ENCODE measurements around the gene TRIM8.

TRIM8 gene

GRCh38 chr10:102616066-102616770 lies 28.1 kb upstream of the TRIM8 start:
- no peak for DNase-seq

DNA sequence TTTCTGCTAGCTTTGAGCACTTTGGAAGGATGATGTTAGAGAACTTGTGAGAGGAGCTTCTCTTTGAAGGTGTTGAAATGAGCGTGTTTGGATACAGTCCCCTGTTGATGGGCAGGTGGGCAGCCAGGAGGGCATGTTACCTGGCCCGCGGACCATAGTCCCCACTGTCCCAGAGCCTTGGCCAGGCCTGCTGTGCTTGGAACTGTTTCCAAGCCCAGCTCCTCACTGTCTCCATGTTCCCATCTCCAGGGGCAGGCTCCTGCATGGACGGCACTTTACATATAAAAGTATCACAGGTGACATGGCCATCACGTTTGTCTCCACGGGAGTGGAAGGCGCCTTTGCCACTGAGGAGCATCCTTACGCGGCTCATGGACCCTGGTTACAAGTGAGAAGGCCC lies 27.2 kb upstream of the TRIM8 start:
- no peak for DNase-seq

- DNase-seq, result no peak
Measured at GRCh38 chr10:102617816-102618215, 26.5 kb upstream of the TRIM8 start.

DNA sequence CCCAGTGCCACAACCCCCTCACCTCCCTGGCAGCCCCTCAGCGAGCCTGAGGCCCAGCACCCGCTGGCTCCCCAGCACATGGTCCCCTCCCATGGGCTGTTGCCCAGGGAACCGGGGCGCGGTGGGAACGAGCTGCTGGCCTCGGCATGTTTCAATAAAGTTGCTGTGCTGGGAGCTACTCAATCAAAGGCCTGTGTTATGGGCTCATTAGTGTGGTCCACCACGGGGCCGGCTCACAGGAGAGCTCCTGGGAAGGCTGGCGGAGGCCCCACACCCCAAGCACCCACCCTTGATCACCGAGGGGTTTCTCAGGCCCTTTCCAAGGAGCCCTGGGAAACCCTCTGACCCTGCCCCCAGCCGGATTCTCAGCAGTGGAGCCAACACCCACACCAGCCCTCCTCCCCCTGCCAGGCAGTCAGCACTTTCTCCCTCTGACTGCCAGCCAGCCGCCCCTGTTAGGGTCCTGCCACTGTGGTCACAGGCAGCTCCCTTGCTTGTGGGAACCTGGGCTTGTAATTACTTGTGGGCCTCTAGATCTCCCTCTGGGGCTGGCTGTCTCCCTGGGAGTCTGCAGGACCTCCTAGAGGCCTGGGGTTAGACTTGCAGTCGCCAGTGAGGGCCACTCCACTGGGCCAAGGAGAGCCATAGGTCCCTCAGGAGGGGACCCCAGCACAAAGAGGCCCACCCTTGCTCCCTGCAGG lies 24.8 kb upstream of the TRIM8 start:
- no peak for DNase-seq

- no peak for DNase-seq
Measured at GRCh38 chr10:102620138-102620590, 24.1 kb upstream of the TRIM8 start.

DNA sequence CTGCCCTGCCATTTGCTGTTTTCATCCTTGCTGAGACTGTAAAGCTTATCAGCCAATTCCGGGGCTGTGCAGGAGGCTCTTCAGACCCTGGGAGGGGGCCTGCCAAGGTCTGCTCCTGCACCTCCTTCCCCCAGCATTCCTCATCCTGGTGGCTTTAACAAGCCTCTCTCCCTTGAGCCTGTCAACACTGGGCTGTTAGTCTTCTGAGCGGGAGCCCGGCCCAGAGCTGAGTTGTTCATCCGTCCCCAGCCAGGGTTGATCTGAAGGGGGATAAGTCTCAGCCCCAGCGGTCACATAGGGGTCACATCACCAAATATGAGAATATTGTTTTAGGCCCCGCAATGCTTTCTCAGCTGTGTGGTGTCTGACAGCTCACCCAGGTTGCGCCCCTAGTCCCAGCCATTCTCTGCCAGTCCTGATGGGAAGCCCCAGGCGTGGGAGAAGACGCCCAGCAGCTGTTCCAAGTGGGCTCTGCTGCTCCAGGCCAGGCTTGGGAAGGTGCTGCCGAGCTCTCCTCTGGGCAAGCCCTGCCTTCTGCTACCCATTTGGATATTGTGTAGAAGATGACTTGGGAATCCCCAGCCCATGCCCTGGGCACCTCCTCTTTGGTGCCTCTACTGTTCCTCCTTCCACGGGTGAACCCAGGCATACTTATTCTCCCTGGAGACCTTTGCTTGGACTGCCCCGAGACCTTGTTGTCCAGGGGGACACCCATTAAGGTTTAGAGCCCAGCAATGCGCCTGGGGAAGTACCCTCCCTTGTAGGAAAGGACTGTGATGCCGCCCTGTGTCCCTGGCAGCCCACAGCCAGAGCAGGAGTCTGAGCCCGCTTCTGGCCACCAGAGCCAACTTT lies 23.5 kb upstream of the TRIM8 start:
- no peak for DNase-seq

DNA sequence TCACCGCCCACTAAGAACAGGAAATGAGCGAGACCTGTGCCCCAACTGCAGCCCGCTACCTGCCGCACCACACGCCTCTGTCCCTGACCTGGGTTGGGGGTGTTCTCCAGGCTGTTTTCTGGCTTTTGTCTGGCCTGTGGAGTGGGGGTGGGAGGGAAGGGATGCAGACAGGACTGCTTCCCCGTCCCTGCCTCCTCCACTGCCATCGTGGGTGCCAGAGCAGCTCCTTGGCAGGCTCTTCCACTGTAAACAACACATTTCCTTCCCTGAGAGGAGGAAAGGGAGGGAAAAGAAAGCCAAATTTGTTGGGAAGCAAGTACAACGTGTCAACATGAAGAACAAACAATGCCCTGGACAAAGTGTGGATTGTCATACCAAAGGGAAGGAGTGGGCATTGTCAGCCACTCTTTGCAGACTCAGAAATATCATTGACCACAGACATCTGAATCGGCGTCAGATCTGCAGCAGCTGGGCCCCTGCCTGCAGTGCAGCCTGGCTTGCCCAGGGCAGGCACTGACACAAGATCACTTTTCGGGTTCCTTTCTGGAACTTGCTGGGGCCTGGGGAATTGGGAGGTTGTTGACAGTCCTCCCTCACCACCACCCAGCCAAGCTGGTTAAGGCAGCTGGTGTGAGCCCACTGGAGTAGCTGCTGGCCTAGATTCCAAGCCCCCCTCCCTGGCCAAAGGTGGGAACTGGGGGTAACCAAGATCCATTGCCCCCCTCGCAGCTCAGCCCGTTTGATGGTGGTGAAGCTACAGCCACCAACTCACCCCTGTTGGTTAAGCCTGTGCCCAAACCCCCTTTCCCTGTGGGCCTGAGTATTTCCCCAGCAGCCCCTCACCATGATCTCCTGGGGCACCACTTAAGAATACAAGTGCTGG lies 22.6 kb upstream of the TRIM8 start:
- DNase-seq, result no peak

DNA sequence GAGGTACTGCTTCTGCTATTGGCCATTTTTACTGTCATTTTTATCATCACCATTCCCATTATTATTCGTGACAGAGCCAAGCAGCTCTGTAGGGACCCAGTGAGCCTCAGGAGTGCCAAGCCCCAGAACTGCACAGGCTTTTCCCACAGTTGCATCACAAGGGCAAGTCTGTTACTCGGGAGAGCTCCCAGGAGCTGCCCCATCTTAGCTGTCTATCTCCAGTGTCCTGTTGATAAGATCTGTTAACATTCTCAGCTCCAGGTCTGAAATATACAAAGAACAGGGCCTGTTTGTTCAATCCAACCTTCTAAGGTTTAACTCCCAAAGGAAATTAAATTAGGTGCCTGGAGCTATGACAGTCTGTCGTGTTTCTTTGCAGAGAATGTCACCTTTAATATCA lies 20.2 kb upstream of the TRIM8 start:
- no peak for DNase-seq

- DNase-seq, result no peak
Measured at GRCh38 chr10:102624751-102625645, 19.3 kb upstream of the TRIM8 start.

DNA sequence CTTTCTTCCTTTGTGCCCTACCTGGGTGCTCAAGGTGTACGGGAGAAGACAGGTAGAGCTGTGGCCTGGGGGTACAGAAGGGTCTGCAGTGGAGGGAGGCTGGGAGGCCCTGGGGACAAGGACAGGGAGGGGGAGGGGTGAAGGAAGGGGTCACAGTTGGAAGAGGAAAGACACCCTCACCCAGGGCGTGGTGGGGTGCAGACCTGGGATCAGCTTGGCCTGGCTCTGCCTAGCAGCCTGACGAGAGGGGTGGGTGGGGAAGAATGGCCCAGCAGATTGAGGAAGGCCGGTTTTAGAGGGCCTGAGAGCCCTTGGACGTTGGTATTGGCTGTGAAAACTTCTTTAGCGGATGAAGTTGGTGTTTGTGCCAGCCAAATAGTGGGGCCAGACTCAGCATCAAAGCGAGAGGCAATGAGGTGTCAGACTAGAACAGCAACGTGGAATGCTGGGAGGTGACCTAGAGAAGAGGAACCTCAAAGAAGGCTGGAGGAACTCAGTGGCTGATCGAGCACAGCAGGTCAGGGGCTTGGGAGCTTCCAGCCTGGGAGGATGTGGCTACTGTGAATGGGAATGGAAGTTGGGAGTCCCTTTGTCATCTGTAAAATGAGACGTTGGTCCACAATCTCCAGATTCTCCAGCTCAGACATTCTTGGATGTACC lies 18.1 kb upstream of the TRIM8 start:
- DNase-seq, result no peak

DNA sequence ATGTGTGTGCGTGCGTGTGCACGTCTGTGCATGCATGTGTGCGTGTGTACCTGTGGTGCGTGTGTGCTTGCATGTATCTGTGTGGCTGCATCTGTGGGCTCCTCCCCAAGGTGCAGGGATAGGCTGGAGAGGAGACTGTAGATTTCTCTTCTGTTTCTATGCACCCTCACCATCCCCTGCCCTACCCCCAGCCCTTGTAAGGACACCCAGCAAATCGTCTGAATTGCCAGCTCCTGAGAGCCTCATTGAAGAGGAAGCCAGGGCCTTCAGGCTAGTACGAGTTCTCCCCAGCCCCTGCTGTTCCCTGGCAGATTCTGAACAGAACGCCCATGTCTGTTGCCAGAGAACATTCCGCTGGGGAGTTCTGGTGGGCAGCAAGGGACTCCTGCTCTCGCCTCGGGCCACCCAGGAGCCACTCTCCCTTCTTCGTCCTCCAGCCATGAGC lies 17.0 kb upstream of the TRIM8 start:
- no peak for DNase-seq

GRCh38 chr10:102627736-102628293 lies 16.5 kb upstream of the TRIM8 start:
- DNase-seq, result no peak

DNA sequence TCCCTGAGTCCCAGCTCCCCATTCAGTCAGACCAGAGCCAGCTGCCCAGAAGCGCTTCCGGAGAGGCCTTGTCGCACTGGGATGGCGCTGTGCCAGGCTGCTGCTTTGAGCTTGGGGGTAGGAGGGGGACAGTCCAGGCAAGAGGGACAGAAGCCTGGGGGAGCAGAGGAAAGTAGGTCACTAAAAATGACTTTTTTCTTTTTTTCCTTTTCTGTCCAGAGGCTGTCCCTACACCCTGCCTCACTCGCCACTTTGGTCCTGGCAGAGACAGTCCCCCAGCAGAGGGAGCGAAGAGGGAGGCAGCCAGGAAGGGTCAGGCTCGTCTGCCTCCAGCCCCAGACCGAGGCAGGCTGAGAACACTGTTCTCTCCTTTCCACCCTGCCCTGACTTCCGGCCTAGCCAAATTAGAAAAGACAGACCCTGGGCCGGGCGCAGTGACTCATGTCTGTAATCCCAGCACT lies 15.8 kb upstream of the TRIM8 start:
- no peak for DNase-seq

DNA sequence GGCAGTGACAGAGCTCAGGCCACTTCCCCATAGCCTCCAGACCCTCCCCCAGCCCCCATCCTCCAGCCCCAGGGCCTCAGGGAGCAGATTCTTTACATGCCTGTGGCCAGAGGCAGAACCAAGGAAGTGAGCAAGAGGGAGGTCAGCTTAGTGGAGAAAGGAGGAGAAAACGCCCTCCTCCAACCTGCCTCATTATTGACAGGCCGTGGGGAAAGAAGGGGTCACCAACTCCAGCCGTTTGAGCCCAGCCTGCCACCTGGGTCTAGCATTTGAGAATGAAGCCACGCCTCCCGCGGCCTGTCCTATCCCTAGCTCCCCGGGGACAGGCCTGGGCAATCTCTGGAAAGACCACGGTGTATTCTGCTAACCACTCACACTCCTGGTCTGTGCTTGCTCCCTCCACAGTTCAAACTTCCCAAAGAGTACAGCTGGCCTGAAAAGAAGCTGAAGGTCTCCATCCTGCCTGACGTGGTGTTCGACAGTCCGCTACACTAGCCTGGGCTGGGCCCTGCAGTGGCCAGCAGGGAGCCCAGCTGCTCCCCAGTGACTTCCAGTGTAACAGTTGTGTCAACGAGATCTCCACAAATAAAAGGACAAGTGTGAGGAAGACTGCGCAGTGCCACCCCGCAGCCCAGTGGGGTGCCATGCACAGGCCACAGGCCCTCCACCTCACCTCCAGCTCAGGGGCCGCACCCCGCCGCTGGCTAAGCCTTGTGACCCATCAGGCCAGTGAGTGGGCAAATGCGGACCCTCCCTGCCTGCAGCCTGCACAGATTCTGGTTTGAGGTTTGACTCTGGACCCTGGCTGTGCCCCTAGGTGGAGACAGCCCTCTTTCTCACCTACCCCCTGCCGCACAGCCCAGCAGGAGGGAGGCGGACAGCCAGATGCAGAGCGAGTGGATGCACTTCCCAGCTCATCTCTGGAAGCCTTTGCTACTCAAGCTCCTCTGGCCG lies 14.3 kb upstream of the TRIM8 start:
- no peak for DNase-seq

GRCh38 chr10:102630663-102631062 lies 13.6 kb upstream of the TRIM8 start:
- no peak for DNase-seq

- DNase-seq, result no peak
Measured at GRCh38 chr10:102631525-102632393, 12.5 kb upstream of the TRIM8 start.

DNA sequence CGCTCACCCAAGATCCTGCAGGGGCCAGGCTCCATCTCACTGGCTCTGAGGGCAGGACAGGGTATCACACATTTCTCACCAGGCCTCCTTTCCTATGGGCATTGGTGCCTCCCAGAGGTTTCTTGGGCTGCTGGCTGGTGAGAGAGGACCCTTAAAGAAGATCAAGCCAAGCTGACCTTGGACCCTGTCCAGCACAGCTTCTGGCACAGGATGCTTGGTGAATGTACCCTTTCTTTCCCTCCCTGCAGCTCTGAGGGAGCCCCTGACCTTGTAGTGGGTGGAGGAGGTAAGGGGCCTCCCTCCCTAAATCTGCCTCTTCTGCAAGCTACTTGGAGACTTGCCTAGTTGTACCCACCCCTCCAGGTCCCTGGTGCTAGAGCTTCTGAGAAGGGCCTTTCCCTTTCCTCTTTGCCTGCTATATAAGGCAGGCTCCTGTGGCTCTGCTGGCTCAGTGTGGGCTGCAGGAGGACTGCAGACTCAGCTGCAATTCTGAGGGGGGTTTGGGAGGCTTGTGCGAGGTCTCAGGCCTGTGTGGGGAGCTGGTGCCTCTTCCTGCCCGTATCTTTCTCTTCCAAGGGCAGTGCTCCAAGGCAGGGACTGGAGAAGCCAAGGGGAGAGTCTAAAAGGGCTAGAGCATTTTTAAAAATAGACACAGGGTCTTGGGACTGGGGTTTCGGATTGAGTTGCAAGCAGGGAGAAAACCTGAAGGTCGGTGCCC lies 11.7 kb upstream of the TRIM8 start:
- DNase-seq, result no peak

DNA sequence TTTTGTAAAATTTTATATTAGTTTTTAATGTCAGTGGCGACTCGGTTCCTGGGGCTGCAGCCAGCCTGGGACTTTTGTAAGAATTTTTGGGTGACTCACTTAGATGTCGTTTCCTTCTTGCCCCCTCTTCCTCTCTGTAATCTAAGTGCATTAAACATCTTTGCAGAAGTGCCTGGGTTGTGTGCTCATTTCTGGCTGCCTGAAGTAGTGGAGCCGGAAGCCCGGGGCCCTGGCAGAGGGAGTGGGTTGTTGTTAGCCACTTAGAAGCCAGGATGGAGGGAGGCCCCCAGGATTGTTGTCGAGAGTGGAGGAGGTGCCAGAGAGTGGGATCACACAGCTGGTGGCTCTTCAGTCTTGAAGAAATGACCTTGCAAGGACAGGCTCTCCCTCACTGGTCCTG lies 11.0 kb upstream of the TRIM8 start:
- no peak for DNase-seq
